ENCODE measurements around the gene CHRNA4.

The CHRNA4 gene

DNA sequence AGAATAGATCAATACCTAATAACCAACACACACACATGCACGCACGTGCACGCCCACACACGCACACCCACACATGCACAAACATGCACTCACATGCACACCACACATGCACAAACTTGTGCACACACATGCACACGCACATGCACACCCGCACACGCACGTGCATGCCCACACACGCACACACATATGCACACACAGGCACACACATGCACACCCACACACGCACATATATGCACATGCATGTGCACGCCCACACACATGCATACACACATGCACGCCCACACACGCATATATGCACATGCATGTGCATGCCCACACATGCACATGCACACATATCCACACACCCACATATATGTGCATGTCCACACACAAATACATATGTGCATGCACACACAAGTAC lies 26.2 kb upstream of the CHRNA4 start:
- no peak overlapping the region for H3K4me3 ChIP-seq (ENCODE audit: low read depth, low read length)
- DNase-seq (ENCODE audit: low read depth): no peak
- TF ChIP-seq CTCF (IDR thresholded peaks at IDR 0.05; ENCODE audit: low read depth, low read length) (no peak), POLR2A (IDR thresholded peaks at IDR 0.05; ENCODE audit: extremely low read depth, insufficient read length) (no peak), MYC (IDR thresholded peaks at IDR 0.05; ENCODE audit: low read depth, low read length) (no peak), MAX (IDR thresholded peaks at IDR 0.05; ENCODE audit: low read depth, low read length) (no peak)

- DNase-seq (ENCODE audit: low read depth): no peak
- no peak overlapping the region for H3K4me3 ChIP-seq (ENCODE audit: low read depth, low read length)
- TF ChIP-seq MAX (IDR thresholded peaks at IDR 0.05; ENCODE audit: low read depth, low read length): no peak
- TF ChIP-seq POLR2A (IDR thresholded peaks at IDR 0.05; ENCODE audit: extremely low read depth, insufficient read length): no peak
- no peak for TF ChIP-seq CTCF (IDR thresholded peaks at IDR 0.05; ENCODE audit: low read depth, low read length)
- no peak for TF ChIP-seq MYC (IDR thresholded peaks at IDR 0.05; ENCODE audit: low read depth, low read length)
These were observed 25.3 kb upstream of the CHRNA4 start for GRCh38 chr20:63386491-63386890.

GRCh38 chr20:63385819-63386218 lies 24.7 kb upstream of the CHRNA4 start:
- DNase-seq (ENCODE audit: low read depth): no peak
- TF ChIP-seq MYC (IDR thresholded peaks at IDR 0.05; ENCODE audit: low read depth, low read length) (no peak), POLR2A (IDR thresholded peaks at IDR 0.05; ENCODE audit: extremely low read depth, insufficient read length) (no peak), CTCF (IDR thresholded peaks at IDR 0.05; ENCODE audit: low read depth, low read length) (no peak), MAX (IDR thresholded peaks at IDR 0.05; ENCODE audit: low read depth, low read length) (no peak)
- no peak overlapping the region for H3K4me3 ChIP-seq (ENCODE audit: low read depth, low read length)

- no peak for DNase-seq (ENCODE audit: low read depth)
- no peak overlapping the region for H3K4me3 ChIP-seq (ENCODE audit: low read depth, low read length)
- no peak for TF ChIP-seq CTCF (IDR thresholded peaks at IDR 0.05; ENCODE audit: low read depth, low read length)
- TF ChIP-seq POLR2A (IDR thresholded peaks at IDR 0.05; ENCODE audit: extremely low read depth, insufficient read length): no peak
- TF ChIP-seq MYC (IDR thresholded peaks at IDR 0.05; ENCODE audit: low read depth, low read length): no peak
- TF ChIP-seq MAX (IDR thresholded peaks at IDR 0.05; ENCODE audit: low read depth, low read length): no peak
These were observed 23.2 kb upstream of the CHRNA4 start for GRCh38 chr20:63384336-63384735.

DNA sequence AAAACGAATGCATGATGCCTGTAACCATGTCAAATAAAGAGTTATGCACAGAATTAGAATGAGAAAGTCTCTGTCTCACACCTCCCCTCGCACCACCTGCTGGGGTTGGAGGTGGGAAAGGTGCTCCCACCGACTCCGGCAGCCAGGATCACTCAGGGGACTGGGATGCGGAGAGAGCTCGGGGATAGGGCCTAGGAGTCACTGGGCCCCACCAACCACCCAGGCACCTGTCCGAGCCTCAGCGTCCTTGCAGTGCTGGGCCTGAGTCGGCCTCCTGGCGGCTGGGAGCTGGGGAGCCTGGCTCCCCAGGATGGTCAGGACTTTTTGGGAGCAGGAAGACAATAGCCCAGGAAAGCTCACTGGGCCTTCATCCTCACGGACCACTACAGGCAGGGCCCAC lies 22.4 kb upstream of the CHRNA4 start:
- TF ChIP-seq POLR2A (IDR thresholded peaks at IDR 0.05; ENCODE audit: extremely low read depth, insufficient read length) (no peak), MAX (IDR thresholded peaks at IDR 0.05; ENCODE audit: low read depth, low read length) (no peak), MYC (IDR thresholded peaks at IDR 0.05; ENCODE audit: low read depth, low read length) (no peak), CTCF (IDR thresholded peaks at IDR 0.05; ENCODE audit: low read depth, low read length) (no peak)
- no peak overlapping the region for H3K4me3 ChIP-seq (ENCODE audit: low read depth, low read length)
- no peak for DNase-seq (ENCODE audit: low read depth)
